H1 (cell line): Measurements from ENCODE around the gene RBMS2. TPM values are rescaled to one million over a fixed set of nuclear protein-coding genes. Genes with fewer than 3 reads are reported as not detected.

Experiments used
- CTCF ChIA-PET: fragments of 300-600 bp; sonication (Branson Sonifier 250); formaldehyde crosslinking; loops from one replicate; lab custom pipeline; 2021; ENCODE audit not compliant: partially characterized antibody; lab: Charles Lee
- POLR2A ChIA-PET: fragments of 300-600 bp; sonication (Branson Sonifier 250); formaldehyde crosslinking; loops from one replicate; lab custom pipeline; 2021; ENCODE audit warnings: inconsistent platforms; ENCODE audit not compliant: partially characterized antibody; lab: Charles Lee
- DNase-seq, 2 experiments: peaks; one replicate each; pipeline versions ENCODE4 v3.0.0 to v3.0.0-alpha.2; 2010 to 2022; ENCODE audit warnings: low spot score in 2 of 2, low read depth in 1 of 2, mixed read lengths in 1 of 2
- FAIRE-seq: peaks from 2 replicates; lab custom pipeline; 2011; peaks lifted over from hg19 to GRCh38; lab: Jason Lieb, UNC
- H2AFZ ChIP-seq: 2 replicates; pipeline ENCODE4 v1.8.1; 2012; ENCODE audit warnings: low read length, inconsistent platforms
- H2AK5ac ChIP-seq: 2 replicates; pipeline ENCODE4 v1.6.1; 2013; ENCODE audit warnings: low read depth, low read length
- H2BK120ac ChIP-seq: replicated peaks from 2 replicates; pipeline ENCODE3; 2013; ENCODE audit warnings: low read depth, low read length, inconsistent platforms
- H2BK12ac ChIP-seq: 2 replicates; pipeline ENCODE4 v1.6.1; 2013; ENCODE audit warnings: low read depth, low read length
- H2BK15ac ChIP-seq: 2 replicates; pipeline ENCODE4 v1.6.1; 2013; ENCODE audit warnings: low read length
- H2BK20ac ChIP-seq: 2 replicates; pipeline ENCODE4 v1.6.1; 2013; ENCODE audit warnings: low read length
- H2BK5ac ChIP-seq: 2 replicates; pipeline ENCODE4 v1.6.1; 2013; ENCODE audit warnings: low read depth, low read length
- H3K14ac ChIP-seq: 2 replicates; pipeline ENCODE4 v1.6.1; 2013; ENCODE audit warnings: inconsistent platforms; ENCODE audit not compliant: insufficient read length
- H3K18ac ChIP-seq: 2 replicates; pipeline ENCODE4 v1.6.1; 2013; ENCODE audit warnings: low read length; ENCODE audit errors: extremely low read depth
- H3K23ac ChIP-seq: 2 replicates; pipeline ENCODE4 v1.6.1; 2013; ENCODE audit warnings: inconsistent platforms; ENCODE audit not compliant: insufficient read length
- H3K23me2 ChIP-seq: 2 replicates; pipeline ENCODE4 v1.6.1; 2013; ENCODE audit warnings: low read depth, low read length
- H3K27ac ChIP-seq: 2 replicates; pipeline ENCODE4 v1.6.1; 2011; ENCODE audit warnings: low read depth, low read length, inconsistent platforms
- H3K27me3 ChIP-seq, 4 experiments: replicated peaks in 1 of 4; 1 replicate in 1 of 4; 2 replicates in 3 of 4; pipeline versions ENCODE4 v1.6.1 to v1.8.1; 2011 to 2013; ENCODE audit warnings: low read length in 3 of 4, mild to moderate bottlenecking in 3 of 4, inconsistent platforms in 2 of 4, mixed read lengths in 2 of 4, moderate library complexity in 1 of 4; ENCODE audit not compliant: control insufficient read depth in 3 of 4, insufficient read depth in 3 of 4; ENCODE audit errors: extremely low read depth in 1 of 4
- H3K36me3 ChIP-seq, 4 experiments: 2 replicates each; pipeline versions ENCODE4 v1.6.1 to v1.8.1; 2011 to 2013; ENCODE audit warnings: mild to moderate bottlenecking in 4 of 4, low read length in 3 of 4, moderate library complexity in 2 of 4, control low read depth in 1 of 4, inconsistent platforms in 1 of 4; ENCODE audit not compliant: insufficient read depth in 4 of 4, control insufficient read depth in 2 of 4
- H3K4ac ChIP-seq: replicated peaks from 2 replicates; pipeline ENCODE3; 2013; ENCODE audit warnings: low read length, low read depth, mixed read lengths, inconsistent platforms; ENCODE audit not compliant: insufficient read length
- H3K4me1 ChIP-seq, 4 experiments: replicated peaks in 1 of 4; 1 replicate in 1 of 4; 2 replicates in 3 of 4; pipeline versions ENCODE4 v1.6.1 to v1.8.1; 2011 to 2013; ENCODE audit warnings: low read length in 3 of 4, inconsistent platforms in 2 of 4, mixed read lengths in 1 of 4; ENCODE audit not compliant: insufficient read depth in 4 of 4, control insufficient read depth in 3 of 4
- H3K4me2 ChIP-seq, 2 experiments: 2 replicates each; pipeline versions ENCODE4 v1.6.1 to v1.8.1; 2011 to 2013; ENCODE audit warnings: low read depth in 2 of 2, low read length in 2 of 2, control low read depth in 1 of 2, inconsistent platforms in 1 of 2, mild to moderate bottlenecking in 1 of 2; ENCODE audit not compliant: insufficient read depth in 1 of 2
- H3K4me3 ChIP-seq, 4 experiments: fragments of 200-600, 300-600 bp in 1 of 4; sonication (generic), shearing (Covaris generic), sonication (Bioruptor Twin) in 1 of 4; 2 replicates each; pipeline versions ENCODE4 v1.5.1 to v1.8.1; 2011 to 2016; ENCODE audit warnings: low read length in 4 of 4, low read depth in 3 of 4, control low read depth in 2 of 4, inconsistent platforms in 2 of 4, mild to moderate bottlenecking in 2 of 4, mixed read lengths in 1 of 4, moderate library complexity in 1 of 4; ENCODE audit not compliant: insufficient read depth in 2 of 4; ENCODE audit errors: extremely low read depth in 1 of 4
- H3K56ac ChIP-seq: replicated peaks from 2 replicates; pipeline ENCODE3; 2013; ENCODE audit warnings: low read depth, mild to moderate bottlenecking, mixed read lengths, low read length, inconsistent platforms; ENCODE audit not compliant: insufficient read length
- H3K79me1 ChIP-seq: 2 replicates; pipeline ENCODE4 v1.6.1; 2013; ENCODE audit warnings: low read depth, low read length, control low read depth
- H3K79me2 ChIP-seq, 2 experiments: 2 replicates each; pipeline versions ENCODE4 v1.6.1 to v1.8.1; 2012 to 2013; ENCODE audit warnings: low read length in 2 of 2, mild to moderate bottlenecking in 2 of 2, inconsistent platforms in 1 of 2; ENCODE audit not compliant: insufficient read depth in 2 of 2, control insufficient read depth in 1 of 2
- H3K9ac ChIP-seq, 4 experiments: replicated peaks in 1 of 4; 1 replicate in 1 of 4; 2 replicates in 3 of 4; pipeline versions ENCODE4 v1.6.1 to v1.8.1; 2011 to 2013; ENCODE audit warnings: low read depth in 3 of 4, low read length in 3 of 4, control low read depth in 2 of 4, mild to moderate bottlenecking in 2 of 4, moderate library complexity in 2 of 4, inconsistent platforms in 1 of 4; ENCODE audit errors: extremely low read depth in 1 of 4
- H3K9me3 ChIP-seq, 2 experiments: 2 replicates each; pipeline versions ENCODE4 v1.6.1 to v1.8.1; 2012 to 2013; ENCODE audit warnings: mild to moderate bottlenecking in 2 of 2, moderate library complexity in 2 of 2, control low read depth in 1 of 2, inconsistent platforms in 1 of 2, low read depth in 1 of 2, low read length in 1 of 2, mixed read lengths in 1 of 2; ENCODE audit not compliant: insufficient read depth in 2 of 2
- H4K20me1 ChIP-seq, 2 experiments: replicated peaks in 1 of 2; 2 replicates each; pipeline versions ENCODE3 to v1.8.1; 2011 to 2013; ENCODE audit warnings: inconsistent platforms in 2 of 2, low read length in 2 of 2, mild to moderate bottlenecking in 1 of 2; ENCODE audit not compliant: insufficient read depth in 2 of 2, control insufficient read depth in 1 of 2
- H4K5ac ChIP-seq: 2 replicates; pipeline ENCODE4 v1.6.1; 2013; ENCODE audit warnings: low read length, low read depth, mixed read lengths, inconsistent platforms; ENCODE audit not compliant: insufficient read length
- H4K8ac ChIP-seq: 2 replicates; pipeline ENCODE4 v1.8.0; 2013; ENCODE audit warnings: mild to moderate bottlenecking, moderate library complexity, low read length, inconsistent platforms; ENCODE audit not compliant: insufficient read depth; ENCODE audit errors: extremely low read depth
- H4K91ac ChIP-seq: replicated peaks from 2 replicates; pipeline ENCODE3; 2013; ENCODE audit warnings: low read length, mixed read lengths, inconsistent platforms; ENCODE audit not compliant: insufficient read length
- MAFK ChIP-seq: IDR thresholded peaks from 2 replicates; pipeline ENCODE4 v1.6.1; 2012; ENCODE audit warnings: low read depth, mild to moderate bottlenecking, improper control_type of control experiment, low read length
- SAP30 ChIP-seq: fragments of 300-600 bp; sonication (generic); IDR thresholded peaks from 2 replicates; pipeline ENCODE4 v1.7.1; 2012; ENCODE audit warnings: low read length, moderate library complexity, mild to moderate bottlenecking, inconsistent platforms; ENCODE audit not compliant: insufficient read depth, insufficient replicate concordance
- TEAD4 ChIP-seq: IDR thresholded peaks from 2 replicates; pipeline ENCODE4 v1.6.1; 2012; ENCODE audit warnings: low read depth, low read length, inconsistent platforms, mixed read lengths
- WGBS, 2 experiments: shearing (Covaris generic) in 1 of 2; methylation state at CpG; one replicate each; pipeline versions ENCODE4 v1.1.6 to v1.1.7; 2013 to 2015; ENCODE audit warnings: low lambda C conversion rate in 2 of 2, mixed read lengths in 2 of 2, inconsistent platforms in 1 of 2, low coverage in 1 of 2, missing lambda C conversion rate in 1 of 2; ENCODE audit not compliant: insufficient replicate concordance in 2 of 2, insufficient coverage in 1 of 2, insufficient read length in 1 of 2; ENCODE audit errors: extremely low coverage in 1 of 2, missing lambda C conversion rate in 1 of 2; 5-methylcytosine and 5-hydroxymethylcytosine counted together
- polyA plus RNA-seq, 7 experiments: library from polyadenylated mRNA; depleted of rRNA in 3 of 7; stranded (reverse) in 5 of 7; unstranded in 2 of 7; fragments of >200 nt in 5 of 7; fragments of 200-250 nt in 2 of 7; gene quantifications; 1 replicate in 5 of 7; 2 replicates in 1 of 7; 4 replicates in 1 of 7; pipeline versions ENCODE4 v1.2.1 to v1.2.3, GENCODE V29; 2011 to 2013; ENCODE audit warnings: missing spikeins in 2 of 7, mixed read lengths in 2 of 7
- total RNA-seq: library from RNA; stranded (reverse); fragmentation: NEBNext Ultra II Directional; extraction: Animal tissue kit (Norgen Biotek cat#: 25700); gene quantifications from 2 replicates; pipeline ENCODE4 v1.2.1, GENCODE V29; 2021

RBMS2 gene
- total and polyA plus RNA-seq, 2 of the 8 experiments (the other 6 are each of a cell fraction or from before 2014, with no cell fraction given), result 9.6 to 31.3 TPM

GRCh38 chr12:56596815-56597214 is 75.2 kb downstream of the RBMS2 start:
- no peaks in the 10 kb centered on the region for H3K9me3 ChIP-seq
- H3K79me2 ChIP-seq, result no peaks in the 10 kb centered on the region
- H3K18ac ChIP-seq, result no peak overlapping the region
- H3K9ac ChIP-seq, result 0 out of 7 replicates have a peak overlapping the region, but pooled peaks of 1 of the 4 experiments have one; percentile 12
- H3K14ac ChIP-seq, result no peak overlapping the region
- peaks cover 31 to 51% (median 35%) of the 10 kb centered on the region in 4 experiments for H3K36me3 ChIP-seq
- H4K20me1 ChIP-seq, result peaks cover 2 to 3% of the 10 kb centered on the region in 2 experiments
- no peak overlapping the region for H2AFZ ChIP-seq
- H2BK20ac ChIP-seq, result no peak overlapping the region
- H2AK5ac ChIP-seq, result no peak overlapping the region
- ChIA-PET CTCF (interaction anchor here (0.5 to 15.9 kb wide), 8 partner anchors 16 to 405 kb away, joined by 3 to 279 read pairs (median 7); partner anchors contain the start of genes BAZ2A and RBMS2), POLR2A (interaction anchor here (0.9 to 2.4 kb wide), 5 partner anchors 18 to 42 kb away, joined by 3 to 6 read pairs (median 3); partner anchors contain the start of gene BAZ2A)
- H4K8ac ChIP-seq, result no peak overlapping the region
- 75% methylated on average over 3 of the region's 3 CpGs; no CpG with 5 or more reads in 1 of the 2 experiments for WGBS, 2 experiments
- no peak overlapping the region for H2BK12ac ChIP-seq
- no peak overlapping the region for H3K4me3 ChIP-seq
- no peak overlapping the region for H2BK120ac ChIP-seq
- no peak overlapping the region for H2BK15ac ChIP-seq
- no peak overlapping the region for H4K91ac ChIP-seq
- no peak overlapping the region for H3K23ac ChIP-seq
- no peak overlapping the region for H3K4ac ChIP-seq
- no peak overlapping the region for H3K27ac ChIP-seq
- no peaks in the 10 kb centered on the region for H3K79me1 ChIP-seq
- DNase-seq (no peak), FAIRE-seq (no peak)
- H3K23me2 ChIP-seq, result no peaks in the 10 kb centered on the region
- H2BK5ac ChIP-seq, result 0 out of 2 replicates have a peak overlapping the region, but pooled peaks have one; percentile 16
- H3K4me1 ChIP-seq, result peaks cover 0 to 10% (median 2%) of the 10 kb centered on the region in 4 experiments; a peak in 4 of 7 replicates
- H3K27me3 ChIP-seq, result no peaks in the 10 kb centered on the region
- no peak overlapping the region for H4K5ac ChIP-seq
- no peak overlapping the region for H3K4me2 ChIP-seq
- H3K56ac ChIP-seq, result no peak overlapping the region
- TF ChIP-seq TEAD4 (peak; percentile 45; the same call in 1 of the 2 replicates), MAFK (no peak), SAP30 (no peak)
